Nephron progenitor cell (in vitro differentiated cells): ENCODE data around the gene POLR3A.
A peak's percentile ranks its signal among the peaks of the same experiment; 100 is the strongest.

Experiments used
- DNase-seq: peaks from one replicate; pipeline ENCODE4 v3.0.0; 2021
- H3K27ac Mint-ChIP-seq: 2 replicates; pipeline ENCODE4 v1.8.0; 2021; ENCODE audit warnings: mild to moderate bottlenecking, moderate library complexity, mixed read lengths
- H3K27me3 Mint-ChIP-seq: 2 replicates; pipeline ENCODE4 v1.8.0; 2021; ENCODE audit warnings: mild to moderate bottlenecking, low read depth, mixed read lengths; ENCODE audit not compliant: poor library complexity
- H3K36me3 Mint-ChIP-seq: 2 replicates; pipeline ENCODE4 v1.8.0; 2021; ENCODE audit warnings: low read depth, mixed read lengths
- H3K4me1 Mint-ChIP-seq: 2 replicates; pipeline ENCODE4 v1.8.0; 2021; ENCODE audit warnings: mixed read lengths
- H3K4me3 Mint-ChIP-seq: 2 replicates; pipeline ENCODE4 v1.8.0; 2021; ENCODE audit warnings: mild to moderate bottlenecking, moderate library complexity, mixed read lengths
- H3K9me3 Mint-ChIP-seq: 2 replicates; pipeline ENCODE4 v1.8.0; 2021; ENCODE audit warnings: mild to moderate bottlenecking, moderate library complexity, mixed read lengths
- TF ChIP-seq, protein P1 (sequence below): fragments of 200-600 bp; sonication (generic); IDR thresholded peaks from 2 replicates; pipeline ENCODE4 v1.5.0; 2021; ENCODE audit warnings: antibody characterized with exemption

Gene POLR3A

DNA sequence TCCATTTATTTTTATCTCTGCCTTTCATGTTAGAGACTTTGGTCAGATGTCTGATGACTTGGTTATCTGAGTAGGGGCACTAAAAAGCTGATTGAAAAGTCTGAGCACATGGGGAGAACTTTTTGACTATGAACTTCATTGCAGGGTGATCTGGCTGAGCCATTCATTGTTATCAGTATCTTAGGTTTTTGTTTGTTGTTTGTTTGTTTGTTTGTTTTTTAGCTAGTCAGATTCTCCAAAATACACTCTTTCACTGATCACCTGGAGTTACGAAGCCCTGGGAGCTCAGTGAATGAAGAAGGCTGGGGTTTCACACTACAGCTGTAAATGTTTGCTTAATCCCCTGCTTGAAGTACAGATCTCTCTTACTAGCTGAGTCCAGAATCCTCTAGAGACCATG lies 74.2 kb downstream of the POLR3A start:
- Mint-ChIP-seq H3K4me3 (no peak overlapping the region), H3K36me3 (peaks cover 20% of the 10 kb centered on the region), H3K27ac (no peak overlapping the region), H3K27me3 (peaks cover 6% of the 10 kb centered on the region), H3K4me1 (peaks cover 16% of the 10 kb centered on the region), H3K9me3 (peaks cover 37% of the 10 kb centered on the region)
- TF ChIP-seq, protein P1, sequence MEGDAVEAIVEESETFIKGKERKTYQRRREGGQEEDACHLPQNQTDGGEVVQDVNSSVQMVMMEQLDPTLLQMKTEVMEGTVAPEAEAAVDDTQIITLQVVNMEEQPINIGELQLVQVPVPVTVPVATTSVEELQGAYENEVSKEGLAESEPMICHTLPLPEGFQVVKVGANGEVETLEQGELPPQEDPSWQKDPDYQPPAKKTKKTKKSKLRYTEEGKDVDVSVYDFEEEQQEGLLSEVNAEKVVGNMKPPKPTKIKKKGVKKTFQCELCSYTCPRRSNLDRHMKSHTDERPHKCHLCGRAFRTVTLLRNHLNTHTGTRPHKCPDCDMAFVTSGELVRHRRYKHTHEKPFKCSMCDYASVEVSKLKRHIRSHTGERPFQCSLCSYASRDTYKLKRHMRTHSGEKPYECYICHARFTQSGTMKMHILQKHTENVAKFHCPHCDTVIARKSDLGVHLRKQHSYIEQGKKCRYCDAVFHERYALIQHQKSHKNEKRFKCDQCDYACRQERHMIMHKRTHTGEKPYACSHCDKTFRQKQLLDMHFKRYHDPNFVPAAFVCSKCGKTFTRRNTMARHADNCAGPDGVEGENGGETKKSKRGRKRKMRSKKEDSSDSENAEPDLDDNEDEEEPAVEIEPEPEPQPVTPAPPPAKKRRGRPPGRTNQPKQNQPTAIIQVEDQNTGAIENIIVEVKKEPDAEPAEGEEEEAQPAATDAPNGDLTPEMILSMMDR = no peak
- no peak for DNase-seq

DNA sequence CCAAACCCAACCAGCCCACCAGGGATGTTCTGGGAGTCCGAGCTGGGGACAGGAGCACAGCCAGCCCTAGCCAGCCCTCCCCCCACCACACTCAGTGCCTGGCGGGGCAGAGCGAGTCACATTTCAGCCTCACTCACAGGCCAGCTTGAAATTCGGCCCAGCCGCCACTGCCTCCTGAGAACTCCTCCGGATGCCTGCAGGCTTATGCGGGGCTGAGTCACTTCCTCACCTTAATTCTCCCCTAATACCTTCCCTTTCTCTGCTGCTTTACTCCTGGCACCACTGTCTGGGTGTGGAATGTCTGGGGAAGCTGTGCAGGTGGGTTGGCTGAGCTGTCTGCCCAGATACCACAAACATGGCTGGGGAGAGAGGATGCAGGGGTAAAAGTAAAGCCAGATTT lies 80.1 kb downstream of the POLR3A start:
- Mint-ChIP-seq H3K4me1 (peaks cover 33% of the 10 kb centered on the region), H3K27ac (peak overlapping the region; percentile 47), H3K36me3 (peaks cover 20% of the 10 kb centered on the region), H3K4me3 (no peak overlapping the region), H3K9me3 (peaks cover 44% of the 10 kb centered on the region), H3K27me3 (peaks cover 5% of the 10 kb centered on the region)
- TF ChIP-seq, protein P1 = no peak
- DNase-seq = peak; percentile 61

DNA sequence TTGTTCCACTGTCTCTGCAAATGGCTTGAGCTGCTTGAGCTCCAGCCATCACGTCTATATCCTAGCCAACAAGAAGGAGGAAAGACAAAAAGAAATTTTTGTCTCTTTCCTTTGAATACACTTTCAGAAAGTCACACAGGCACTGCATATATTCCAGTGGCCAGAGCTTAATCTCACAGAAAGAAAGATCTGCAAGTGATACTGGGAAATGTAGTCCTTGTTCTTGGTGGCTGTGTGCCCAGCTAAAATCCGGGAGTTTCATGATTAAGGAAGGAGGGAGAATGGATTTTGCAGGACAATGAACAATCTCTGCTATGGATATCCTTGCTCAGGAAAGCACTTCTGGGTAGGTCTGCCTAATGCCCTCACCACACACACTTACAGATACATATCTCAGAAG lies 83.2 kb downstream of the POLR3A start:
- DNase-seq = no peak
- no peak overlapping the region for H3K4me3 Mint-ChIP-seq
- peaks cover 8% of the 10 kb centered on the region for H3K36me3 Mint-ChIP-seq
- H3K9me3 Mint-ChIP-seq = peaks cover 16% of the 10 kb centered on the region
- TF ChIP-seq, protein P1 = no peak
- no peak overlapping the region for H3K27ac Mint-ChIP-seq
- H3K4me1 Mint-ChIP-seq = peaks cover 50% of the 10 kb centered on the region
- H3K27me3 Mint-ChIP-seq = peaks cover 8% of the 10 kb centered on the region

DNA sequence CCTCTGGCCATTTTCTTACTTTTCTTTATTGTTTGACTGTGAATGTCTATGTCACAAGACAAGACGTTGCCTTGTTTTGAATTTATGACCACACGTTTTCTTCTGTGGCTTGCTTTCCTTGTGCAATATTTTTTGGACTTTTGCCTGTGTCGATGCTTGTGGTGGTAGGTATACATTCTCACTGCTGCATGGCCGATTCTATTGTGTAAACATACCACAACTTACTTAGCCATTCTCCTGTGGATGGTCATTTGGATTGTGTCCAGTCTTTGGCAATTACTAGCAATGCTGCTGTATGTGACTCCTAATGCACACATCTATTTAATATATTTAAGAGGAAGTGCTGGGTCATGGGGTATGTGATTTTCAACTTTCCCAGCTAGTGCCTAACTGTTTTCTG lies 84.8 kb downstream of the POLR3A start:
- DNase-seq = no peak
- Mint-ChIP-seq H3K4me3 (no peak overlapping the region), H3K4me1 (peaks cover 51% of the 10 kb centered on the region), H3K36me3 (no peaks in the 10 kb centered on the region), H3K27ac (no peak overlapping the region), H3K9me3 (peaks cover 3% of the 10 kb centered on the region), H3K27me3 (peaks cover 2% of the 10 kb centered on the region)
- TF ChIP-seq, protein P1 = no peak

DNA sequence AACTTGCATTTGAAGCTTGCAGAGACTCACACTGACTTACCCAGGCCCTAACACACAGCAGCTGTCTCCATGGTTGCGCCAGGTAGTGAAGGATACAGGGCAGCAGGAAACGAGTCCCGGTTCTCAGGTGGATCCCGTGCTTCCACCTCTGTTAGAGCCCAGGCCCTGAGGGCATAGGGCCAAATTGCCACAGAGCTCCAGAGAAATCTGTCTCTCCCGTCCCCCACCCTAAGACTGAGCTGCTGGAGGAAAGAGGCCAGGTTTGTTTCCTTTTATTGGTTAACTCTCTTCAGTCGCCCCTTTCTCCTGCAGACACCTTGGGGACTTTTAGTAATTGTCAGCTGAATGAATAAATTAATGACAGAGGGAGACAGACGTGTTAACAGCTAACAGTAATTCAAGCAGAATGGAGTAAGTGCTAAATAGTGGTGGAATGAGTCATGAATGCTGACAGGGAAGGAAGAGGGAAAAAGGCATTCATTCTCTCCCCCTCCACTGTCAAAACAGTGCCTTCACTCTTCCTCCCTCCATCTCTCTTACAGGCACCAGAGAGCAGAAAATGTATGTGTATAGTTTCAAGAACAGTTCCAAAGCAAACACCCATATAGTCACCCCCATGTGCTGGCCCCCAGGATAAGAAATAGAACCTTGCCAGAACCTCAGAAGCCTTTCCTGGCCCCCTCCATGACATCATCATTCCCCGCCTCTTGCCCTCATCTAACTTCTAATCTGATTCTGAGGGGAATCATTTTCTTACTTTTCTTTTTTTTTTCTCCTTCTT lies 86.0 kb downstream of the POLR3A start:
- no peaks in the 10 kb centered on the region for H3K36me3 Mint-ChIP-seq
- H3K4me3 Mint-ChIP-seq = peak overlapping the region; percentile 43
- H3K9me3 Mint-ChIP-seq = no peaks in the 10 kb centered on the region
- no peak for DNase-seq
- H3K27me3 Mint-ChIP-seq = peaks cover 2% of the 10 kb centered on the region
- peak overlapping the region; percentile 81 for H3K27ac Mint-ChIP-seq
- peaks cover 41% of the 10 kb centered on the region for H3K4me1 Mint-ChIP-seq
- TF ChIP-seq, protein P1 = no peak

DNA sequence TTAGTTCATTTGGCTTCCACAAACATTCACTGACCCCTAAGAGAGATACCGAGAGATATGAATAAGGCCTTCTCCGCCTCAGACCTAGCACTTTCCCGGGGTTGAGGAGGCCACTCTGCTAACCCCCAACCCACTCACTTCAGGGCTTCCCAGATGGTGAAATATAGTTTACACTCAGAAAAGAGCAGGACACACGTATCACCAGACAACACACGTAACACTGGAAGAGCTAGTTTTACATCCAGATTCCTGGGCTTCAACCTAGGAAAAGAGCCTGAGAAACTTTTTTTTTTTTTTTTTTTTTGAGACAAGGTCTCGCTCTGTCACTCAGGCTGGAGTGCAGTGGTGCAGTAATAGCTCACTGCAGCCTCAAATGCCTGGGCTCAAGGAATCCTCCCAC lies 87.5 kb downstream of the POLR3A start:
- no peak for DNase-seq
- H3K4me1 Mint-ChIP-seq = peaks cover 48% of the 10 kb centered on the region
- H3K27me3 Mint-ChIP-seq = peaks cover 2% of the 10 kb centered on the region
- no peaks in the 10 kb centered on the region for H3K36me3 Mint-ChIP-seq
- no peak overlapping the region for H3K4me3 Mint-ChIP-seq
- H3K9me3 Mint-ChIP-seq = no peaks in the 10 kb centered on the region
- TF ChIP-seq, protein P1 = no peak
- H3K27ac Mint-ChIP-seq = peak overlapping the region; percentile 85
